ENCODE data around the gene ADGRE3.

DNA sequence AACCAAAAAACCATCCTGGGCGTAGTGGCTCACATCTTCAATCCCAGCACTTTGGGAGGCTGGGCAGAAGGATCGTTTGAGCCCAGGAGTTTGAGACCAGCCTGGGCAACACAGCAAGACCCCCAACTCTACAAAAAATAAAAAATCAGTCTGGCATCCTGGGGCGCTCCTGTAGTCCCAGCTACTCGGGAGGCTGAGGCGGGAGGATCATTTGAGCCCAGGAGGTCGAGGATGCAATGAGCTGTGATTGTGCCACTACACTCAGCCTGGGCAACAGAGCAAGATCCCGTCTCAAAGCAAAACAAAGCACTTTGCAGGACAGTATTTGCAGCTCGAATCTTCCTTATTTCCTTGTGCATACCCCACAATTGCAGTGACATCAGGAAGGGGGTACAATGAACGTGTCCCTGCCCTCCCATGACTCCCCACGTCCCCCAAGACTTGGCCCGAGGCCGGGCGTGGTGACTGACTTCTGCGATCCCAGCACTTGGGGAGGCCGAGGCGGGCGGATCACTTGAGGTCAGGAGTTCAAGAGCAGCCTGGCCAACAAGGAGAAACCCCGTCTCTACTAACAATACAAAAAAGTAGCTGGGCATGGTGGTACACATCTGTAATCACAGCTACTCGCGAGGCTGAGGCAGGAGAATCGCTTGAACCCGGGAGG lies 103.6 kb downstream of the ADGRE3 start:
- TF ChIP-seq CTCF (conservative IDR thresholded peaks at IDR 0.05; ENCODE audit: low read length) (no peak), EZH2phosphoT487 (IDR thresholded peaks at IDR 0.05; ENCODE audit: borderline replicate concordance, low read depth, low read length) (no peak)

All from OCI-LY7 (cell line).